ENCODE results near the gene ARSJ.

ARSJ gene

DNA sequence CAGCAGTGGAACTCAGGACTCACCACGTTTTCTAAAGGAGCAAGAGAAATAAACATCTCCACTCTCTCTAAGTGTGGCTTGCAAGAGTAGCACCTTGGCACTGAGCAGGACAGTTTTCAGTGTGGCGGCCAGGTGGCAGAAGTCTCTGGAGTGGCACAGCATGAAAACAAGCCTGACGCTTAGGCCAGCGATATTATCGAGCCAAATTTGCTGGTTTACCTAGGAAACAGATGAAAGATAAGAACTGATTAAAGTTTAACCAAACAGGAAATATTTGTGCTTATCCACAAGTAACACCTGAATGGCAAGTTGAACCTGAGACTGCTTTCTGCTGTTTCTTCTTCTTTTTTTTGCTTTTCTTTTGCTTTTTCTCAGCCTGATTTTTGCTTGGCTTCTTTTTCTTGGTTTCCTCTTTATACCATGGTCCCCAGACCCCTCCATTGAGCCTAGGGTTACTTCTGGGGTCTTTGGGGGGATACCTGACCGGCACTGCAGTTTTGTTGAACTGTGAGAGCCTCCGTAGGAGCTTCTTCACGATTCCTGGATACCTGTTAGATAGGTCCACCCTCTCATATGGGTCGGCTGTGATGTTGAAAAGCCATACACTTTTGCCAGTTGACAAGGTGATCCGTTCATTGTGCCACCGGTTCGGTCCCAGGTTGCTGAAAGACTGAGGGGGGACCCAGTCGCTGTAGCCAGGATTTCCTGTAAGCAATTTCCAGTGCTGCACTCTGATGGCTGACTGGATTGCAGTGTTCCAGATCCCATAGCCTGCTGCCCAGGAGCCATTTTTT, 77.3 kb downstream of the ARSJ start:
- no peak for DNase-seq (ENCODE audit: low spot score)

GRCh38 chr4:113899271-113900070, 80.0 kb downstream of the ARSJ start:
- DNase-seq (ENCODE audit: low spot score) = no peak

- no peak for DNase-seq (ENCODE audit: low spot score)
Observed at GRCh38 chr4:113893546-113893945, 85.9 kb downstream of the ARSJ start.

GRCh38 chr4:113888006-113888405, 91.4 kb downstream of the ARSJ start:
- no peak for DNase-seq (ENCODE audit: low spot score)

- DNase-seq (ENCODE audit: low spot score) = no peak
Observed at GRCh38 chr4:113885291-113885690, 94.2 kb downstream of the ARSJ start.

DNA sequence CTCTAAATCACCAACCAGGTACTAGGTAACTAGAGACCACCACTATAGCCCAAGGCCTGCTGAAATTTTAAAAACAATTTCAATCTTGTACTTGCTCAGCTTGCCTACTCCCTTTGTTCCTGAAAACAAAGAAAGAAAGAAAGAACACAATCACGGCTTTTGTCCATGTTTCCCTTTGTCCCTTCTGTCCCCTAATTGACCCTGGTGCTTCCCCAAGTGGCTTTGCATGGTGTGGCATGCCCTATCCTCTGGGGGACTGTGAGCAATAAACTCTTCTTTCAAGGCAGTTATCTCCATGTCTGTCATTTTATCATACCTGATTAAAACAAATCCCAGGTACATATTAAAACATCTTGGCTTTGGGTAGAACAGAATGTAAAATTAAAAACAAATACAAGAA, 94.8 kb downstream of the ARSJ start:
- DNase-seq (ENCODE audit: low spot score) = no peak

DNA sequence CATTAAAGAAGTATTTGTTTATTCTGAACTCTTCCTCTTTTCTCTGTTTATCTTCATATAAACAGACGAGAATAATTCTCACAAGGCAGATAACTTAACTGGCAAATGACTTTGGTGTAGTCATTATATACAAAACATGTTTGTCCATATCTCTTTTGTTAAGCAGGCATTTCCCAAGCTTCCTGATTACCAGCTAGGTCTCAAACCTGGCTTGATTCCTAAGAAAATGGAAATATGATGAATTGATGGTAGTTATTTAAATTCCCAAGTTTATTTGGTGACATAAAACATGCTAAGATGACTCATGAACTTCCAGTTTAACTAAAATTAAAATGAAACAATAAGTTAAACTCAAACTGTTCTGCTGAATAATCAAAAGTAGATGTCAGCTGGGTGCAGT, 96.8 kb downstream of the ARSJ start:
- DNase-seq (ENCODE audit: low spot score) = no peak

DNA sequence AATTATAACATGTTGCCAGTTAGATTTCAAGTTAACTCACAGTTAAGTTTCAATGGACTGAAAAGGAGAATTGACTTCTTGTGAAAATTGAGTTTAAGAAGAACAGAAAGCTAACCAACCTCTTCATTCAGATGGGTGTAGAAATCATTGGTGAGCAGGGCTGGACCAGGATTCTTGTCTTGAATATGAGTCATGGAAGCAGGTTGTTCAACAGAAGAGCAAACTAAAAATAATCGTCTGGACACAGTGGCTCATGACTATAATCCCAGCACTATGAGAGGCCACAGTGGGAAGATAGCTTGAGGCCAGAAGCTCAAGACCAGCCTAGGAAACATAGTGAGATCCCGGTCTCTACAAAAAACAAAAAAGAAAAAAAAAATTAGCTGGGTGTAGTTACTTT, 98.2 kb downstream of the ARSJ start:
- DNase-seq (ENCODE audit: low spot score) = no peak

DNA sequence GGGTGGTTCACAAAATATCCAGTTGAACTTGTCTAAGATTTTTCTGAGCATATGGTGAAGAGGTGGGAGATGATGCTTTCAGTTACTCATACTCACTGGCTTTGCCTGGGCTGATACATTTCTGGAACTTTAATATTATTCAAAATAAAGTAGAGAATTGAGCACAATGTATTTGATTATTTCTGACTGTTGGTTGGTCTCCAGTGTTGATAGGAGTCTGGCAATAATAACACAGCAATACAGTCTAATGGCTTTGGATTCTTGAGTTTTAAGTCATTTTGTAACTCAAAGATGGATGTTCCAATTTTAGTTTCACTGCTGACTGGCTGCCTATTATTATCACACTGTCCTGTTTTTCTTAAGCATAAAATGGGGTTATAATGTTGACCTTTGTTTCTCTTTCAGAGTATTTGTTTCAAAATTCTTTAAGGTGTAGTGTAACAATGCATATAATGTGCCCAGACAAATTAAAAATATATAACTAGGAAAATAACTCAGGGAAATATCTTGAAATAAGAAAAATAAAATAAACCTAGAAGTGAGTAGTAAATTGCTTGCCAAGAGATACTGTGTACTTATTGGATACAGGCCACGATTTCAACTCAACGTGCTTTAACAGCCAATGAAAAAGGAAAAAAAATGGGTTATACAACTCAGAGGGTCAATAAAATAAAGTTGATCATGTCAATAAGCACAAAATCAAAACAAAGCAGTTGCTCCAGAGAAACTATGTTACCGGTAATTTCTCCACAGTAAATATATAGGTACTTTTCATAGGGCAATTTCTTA, 99.0 kb downstream of the ARSJ start:
- DNase-seq (ENCODE audit: low spot score) = no peak

- DNase-seq (ENCODE audit: low spot score) = no peak
Observed at GRCh38 chr4:113878668-113879067, 100.8 kb downstream of the ARSJ start.

- no peak for DNase-seq (ENCODE audit: low spot score)
Observed at GRCh38 chr4:113874480-113874879, 105.0 kb downstream of the ARSJ start.

DNA sequence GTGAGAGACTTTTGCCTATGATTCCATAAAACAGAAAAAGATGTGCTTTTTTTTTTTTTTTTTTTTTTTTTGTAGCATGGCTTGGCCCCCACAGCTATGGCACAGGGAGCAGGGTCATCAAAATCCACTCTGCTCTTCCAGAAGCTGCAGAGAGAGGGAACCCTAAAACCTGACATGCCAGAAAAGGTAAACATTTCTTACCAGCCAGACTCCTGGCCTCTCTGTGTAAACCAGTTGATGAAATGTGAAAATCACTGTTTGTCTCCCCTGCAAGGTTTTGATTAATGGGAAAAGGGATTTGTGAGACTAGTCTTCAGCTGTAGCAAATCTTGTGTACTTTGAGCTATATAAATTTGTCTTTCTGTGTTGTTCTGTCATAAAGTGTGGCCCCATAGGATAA, 105.9 kb downstream of the ARSJ start:
- no peak for DNase-seq (ENCODE audit: low spot score)

GRCh38 chr4:113872426-113873260, 106.8 kb downstream of the ARSJ start:
- no peak for DNase-seq (ENCODE audit: low spot score)

DNA sequence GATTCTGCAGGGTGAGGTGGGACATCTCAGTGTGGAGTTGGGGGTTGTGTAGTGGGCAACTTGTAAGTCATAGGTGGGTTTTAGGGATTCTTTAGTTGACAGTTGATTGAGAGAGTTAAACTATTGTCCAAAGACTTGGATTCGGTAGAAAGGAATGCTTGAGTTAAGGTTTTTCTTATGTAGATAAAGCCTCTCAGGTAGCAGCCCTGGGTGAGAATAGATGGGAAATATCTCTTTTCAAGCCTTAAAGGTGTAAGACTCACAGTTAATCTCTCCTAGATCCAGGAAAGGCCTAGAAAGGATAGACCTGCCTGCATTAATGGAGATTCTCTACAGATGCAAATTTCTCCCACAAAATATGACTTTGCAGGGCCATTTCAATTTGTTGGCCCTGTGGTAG, 108.4 kb downstream of the ARSJ start:
- no peak for DNase-seq (ENCODE audit: low spot score)

DNA sequence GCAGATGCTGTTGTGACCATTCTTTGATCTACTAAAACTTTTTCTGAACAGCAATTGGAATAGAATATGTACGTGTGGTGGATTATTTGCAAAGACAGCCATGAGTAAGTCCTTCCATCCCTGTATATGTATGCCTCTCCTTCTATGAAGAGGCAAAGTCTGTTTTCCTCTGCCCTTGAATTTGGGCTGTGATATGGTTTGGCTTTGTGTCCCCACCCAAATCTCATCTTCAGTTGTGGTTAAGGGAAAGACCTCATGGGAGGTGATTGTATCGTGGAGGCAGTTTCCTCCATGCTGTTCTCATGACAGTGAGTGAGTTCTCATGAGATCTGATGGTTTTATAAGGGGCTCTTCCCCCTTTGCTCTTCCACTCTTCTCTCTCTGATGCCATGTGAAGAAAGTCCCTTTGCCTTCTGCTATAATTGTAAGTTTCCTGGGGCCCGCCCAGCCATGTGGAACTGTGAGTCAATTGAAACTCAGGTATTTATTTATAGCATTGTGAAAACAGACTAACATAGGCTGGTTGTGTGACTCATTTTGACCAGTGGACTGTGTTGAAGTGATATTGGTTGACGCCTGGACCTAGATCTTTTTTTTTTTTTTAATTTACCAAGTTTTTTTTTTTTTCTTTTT, 109.6 kb downstream of the ARSJ start:
- no peak for DNase-seq (ENCODE audit: low spot score)

- DNase-seq (ENCODE audit: low spot score) = no peak
Observed at GRCh38 chr4:113866611-113867010, 112.8 kb downstream of the ARSJ start.

DNA sequence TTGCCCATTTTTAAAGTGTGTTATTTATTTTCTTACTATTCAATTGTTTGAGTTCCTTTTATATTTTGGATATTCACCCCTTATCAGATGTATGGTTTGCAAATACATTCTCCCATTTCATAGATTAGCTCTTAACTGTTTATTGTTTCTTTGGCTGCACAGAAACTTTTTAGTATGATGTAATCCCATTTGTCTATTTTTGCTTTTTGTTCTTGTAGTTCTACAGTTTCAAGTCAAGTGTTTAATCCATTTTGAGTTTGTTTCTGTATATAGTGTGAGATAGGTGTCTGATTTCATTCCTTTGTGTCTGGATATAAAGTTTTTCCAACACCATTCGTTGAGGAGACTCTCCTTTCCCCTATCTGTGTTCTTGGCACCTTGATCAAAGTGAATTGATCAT, 120.5 kb downstream of the ARSJ start:
- no peak for DNase-seq (ENCODE audit: low spot score)

DNA sequence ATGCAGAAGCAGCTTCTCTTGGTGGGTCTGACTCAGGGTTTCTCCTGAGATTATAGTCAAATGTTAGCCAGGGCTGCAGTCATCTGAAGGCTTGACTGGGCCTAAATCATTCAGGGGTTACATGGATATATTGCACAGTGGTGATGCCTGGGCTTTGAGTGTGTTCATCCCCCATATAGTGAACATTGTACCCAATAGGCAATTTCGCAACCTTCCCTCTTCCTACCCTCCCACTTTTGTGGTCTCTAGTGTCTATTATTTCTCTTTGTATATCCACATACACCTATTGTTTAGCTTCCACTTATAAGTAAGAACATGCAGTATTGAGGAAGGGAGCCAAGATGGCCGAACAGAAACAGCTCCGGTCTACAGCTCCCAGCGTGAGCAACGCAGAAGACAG, 127.6 kb downstream of the ARSJ start:
- DNase-seq (ENCODE audit: low spot score) = no peak

All from kidney capillary endothelial cell (primary cell).